ENCODE measurements around the gene NOLC1. TPM values are rescaled to one million over a fixed set of nuclear protein-coding genes. Genes with fewer than 3 reads are reported as not detected.

NOLC1 gene
- total and polyA plus RNA-seq, 2 of the 13 experiments (the other 11 are each of a cell fraction or from before 2014, with no cell fraction given), result 50.6 to 81.0 TPM

- H3K9ac ChIP-seq (ENCODE audit: insufficient read depth, low read depth, low read length), result peak overlapping the region; percentile 93
- ATAC-seq, result peak; percentile 67
- under 1% methylated on average over 22 of the region's 48 CpGs for WGBS (ENCODE audit: low lambda C conversion rate)
- peaks cover 41% of the 10 kb centered on the region for H3K4me1 ChIP-seq (ENCODE audit: insufficient read depth, low read length)
- H3K27ac ChIP-seq (ENCODE audit: extremely low read length, insufficient read depth, low read length), result peak overlapping the region; percentile 88
- BruUV-seq (replicated peaks), result no TSS peak
- H3K36me3 ChIP-seq (replicated peaks in 1 of 2; ENCODE audit: control insufficient read depth in 1 of 2, insufficient read depth in 2 of 2, low read length in 2 of 2), result peaks cover 10 to 20% of the 10 kb centered on the region in 2 experiments; a peak in 4 of 5 replicates
- peak overlapping the region; percentile 82 for H3K4me2 ChIP-seq (ENCODE audit: low read depth, low read length)
- intact Hi-C loops (cut with micrococcal nuclease; ENCODE audit: unreplicated experiment), result no loop called here
- H3K9me3 ChIP-seq (ENCODE audit: low read length), result no peaks in the 10 kb centered on the region
- in situ Hi-C loops (cut with HindIII; ENCODE audit: extremely low pct_ligation_motif_present, low pct_unique_long_range_greater_than_20kb), result no loop called here
- peak overlapping the region; percentile 82 to 96 (median 92) for H3K4me3 ChIP-seq (replicated peaks in 1 of 3; ENCODE audit: insufficient read depth in 1 of 3, low read depth in 2 of 3, low read length in 3 of 3)
- ChIA-PET POLR2A (interaction anchor here (1.2 kb wide), 1 partner anchor 13 kb away, joined by 3 read pairs; no protein-coding TSS in a partner anchor), CTCF (ENCODE audit: low intra/inter-chr PET ratio, low total read pairs) (no interaction called here)
- no peak for FAIRE-seq
- H4K20me1 ChIP-seq (ENCODE audit: insufficient read depth, low read length), result peaks cover 43% of the 10 kb centered on the region
- no peak overlapping the region for H2AFZ ChIP-seq (ENCODE audit: low read length)
- peaks cover 54% of the 10 kb centered on the region for H3K79me2 ChIP-seq (ENCODE audit: insufficient read depth, low read length)
- peak; percentile 78 for DNase-seq (ENCODE audit: low spot score)
- H3K27me3 ChIP-seq (ENCODE audit: control insufficient read depth in 1 of 2, insufficient read depth in 2 of 2, low read length in 2 of 2), result peaks cover 0 to 4% of the 10 kb centered on the region in 2 experiments; a peak in 1 of 5 replicates
- TF ChIP-seq ZNF276 (CRISPR knock-in tag; IDR thresholded peaks at IDR 0.05; ENCODE audit: low read depth) (no peak), GLI4 (CRISPR knock-in tag; IDR thresholded peaks at IDR 0.05; ENCODE audit: borderline replicate concordance) (0 out of 2 replicates have a peak, but pooled peaks have one; percentile 41), PHF20 (CRISPR knock-in tag; IDR thresholded peaks at IDR 0.05) (no peak), ZNF205 (CRISPR knock-in tag; IDR thresholded peaks at IDR 0.05) (no peak), SMARCE1 (IDR thresholded peaks at IDR 0.05; ENCODE audit: borderline replicate concordance) (no peak), FOXO4 (CRISPR knock-in tag; conservative IDR thresholded peaks at IDR 0.05) (0 out of 2 replicates have a peak, but pooled peaks have one; percentile 56), ZNF724P (CRISPR knock-in tag; IDR thresholded peaks at IDR 0.05; ENCODE audit: borderline replicate concordance) (no peak; the same call in 1 of the 2 replicates), ZSCAN30 (CRISPR knock-in tag; IDR thresholded peaks at IDR 0.05) (no peak), NFRKB (IDR thresholded peaks at IDR 0.05) (no peak), CBFB (CRISPR knock-in tag; IDR thresholded peaks at IDR 0.05) (no peak), BORCS8-MEF2B (CRISPR knock-in tag; IDR thresholded peaks at IDR 0.05) (peak; percentile 40; the same call in 1 of the 2 replicates), TAF15 (IDR thresholded peaks at IDR 0.05; ENCODE audit: low read depth, low read length, poor library complexity, severe bottlenecking) (no peak), PHF5A (CRISPR knock-in tag; IDR thresholded peaks at IDR 0.05; ENCODE audit: low read depth, unreplicated experiment) (no peak), NR3C1 (CRISPR knock-in tag; IDR thresholded peaks at IDR 0.05) (no peak), SALL1 (CRISPR knock-in tag; IDR thresholded peaks at IDR 0.05) (peak; percentile 42), IRF2 (CRISPR knock-in tag; IDR thresholded peaks at IDR 0.05) (no peak), LBX2 (CRISPR knock-in tag; IDR thresholded peaks at IDR 0.05; ENCODE audit: borderline replicate concordance) (peak; percentile 44; the same call in 1 of the 2 replicates), ZBTB39 (CRISPR knock-in tag; IDR thresholded peaks at IDR 0.05) (no peak)
Measured at GRCh38 chr10:102133373-102134195, 18.6 kb upstream of the NOLC1 start.

Measured in HepG2 (cell line).